GM18867 (cell line): ENCODE data around the gene CD180.

Experiments
- ATAC-seq: cut with Tn5 transposase; IDR thresholded peaks from one replicate; pipeline ENCODE4 v1.9.1; 2021; ENCODE audit warnings: mild to moderate bottlenecking, moderate library complexity; ENCODE audit not compliant: unreplicated experiment

The CD180 gene

DNA sequence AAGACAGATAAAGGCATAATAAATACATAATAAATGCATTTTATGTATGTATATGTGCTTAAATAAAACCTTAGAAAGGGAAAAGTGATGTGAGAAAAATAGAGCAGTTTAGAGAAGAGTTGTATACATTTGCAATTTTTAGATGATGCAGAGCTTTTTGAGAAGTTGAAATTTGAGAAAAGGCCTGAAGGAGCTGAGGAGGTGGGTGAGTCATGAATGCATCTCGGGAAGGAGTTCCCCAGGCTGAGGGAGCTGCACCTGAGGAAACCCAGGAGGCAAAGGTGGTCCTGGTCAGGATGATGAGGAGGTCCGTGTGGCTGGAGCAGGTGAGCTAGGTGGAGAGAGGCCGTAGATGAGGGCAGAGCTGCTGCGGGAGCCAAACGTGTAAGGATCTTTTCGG is 17.4 kb upstream of the CD180 start:
- no peak for ATAC-seq

DNA sequence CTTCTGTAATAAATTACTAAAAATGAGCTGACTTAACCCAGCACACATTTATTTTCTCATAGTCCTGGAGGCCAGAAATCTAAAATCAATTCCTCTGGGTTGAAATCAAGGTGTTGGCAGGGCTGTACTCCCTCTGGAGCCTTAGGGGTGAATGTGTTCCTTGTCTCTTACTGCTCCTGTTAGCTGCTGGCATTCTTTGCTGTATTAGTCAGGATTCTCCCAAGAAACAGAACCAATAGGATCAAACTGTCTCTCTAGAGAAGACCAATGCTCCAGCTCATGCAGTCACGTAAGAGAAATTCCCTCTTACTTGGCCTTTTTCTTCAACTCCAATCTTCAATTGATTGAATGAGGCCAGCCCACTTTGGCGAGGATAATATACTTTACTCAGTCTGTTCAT is 15.3 kb upstream of the CD180 start:
- no peak for ATAC-seq

DNA sequence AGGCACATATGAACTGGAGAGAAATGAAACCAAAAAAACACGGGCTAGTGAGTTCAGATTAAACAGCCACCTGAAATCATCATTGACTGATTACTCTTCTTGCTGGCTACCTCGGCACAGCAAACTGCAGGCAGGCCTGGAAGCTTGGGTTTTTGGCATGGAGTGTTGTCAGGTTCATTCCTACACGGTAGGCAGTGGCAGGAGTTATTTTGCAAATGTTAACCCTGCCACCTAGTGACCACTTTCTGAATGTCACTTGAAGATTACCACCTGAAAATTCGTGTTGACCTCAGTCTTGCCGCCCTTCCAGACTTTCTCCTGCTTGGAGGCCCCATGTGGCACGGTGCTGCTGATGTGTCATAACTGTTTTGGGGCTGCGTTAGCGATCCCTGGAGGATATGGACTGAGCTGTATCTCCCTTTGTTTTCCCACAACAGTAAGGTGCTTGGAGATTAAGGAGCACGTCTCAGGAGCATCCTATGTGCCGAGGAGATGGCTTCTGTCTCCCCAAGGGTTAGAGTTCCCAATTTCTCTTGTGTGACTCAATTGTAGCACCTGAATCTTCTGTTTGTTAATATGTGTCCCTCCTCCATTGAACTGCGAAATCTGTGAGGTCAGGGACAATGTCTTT is 12.7 kb upstream of the CD180 start:
- ATAC-seq: peak; percentile 25

DNA sequence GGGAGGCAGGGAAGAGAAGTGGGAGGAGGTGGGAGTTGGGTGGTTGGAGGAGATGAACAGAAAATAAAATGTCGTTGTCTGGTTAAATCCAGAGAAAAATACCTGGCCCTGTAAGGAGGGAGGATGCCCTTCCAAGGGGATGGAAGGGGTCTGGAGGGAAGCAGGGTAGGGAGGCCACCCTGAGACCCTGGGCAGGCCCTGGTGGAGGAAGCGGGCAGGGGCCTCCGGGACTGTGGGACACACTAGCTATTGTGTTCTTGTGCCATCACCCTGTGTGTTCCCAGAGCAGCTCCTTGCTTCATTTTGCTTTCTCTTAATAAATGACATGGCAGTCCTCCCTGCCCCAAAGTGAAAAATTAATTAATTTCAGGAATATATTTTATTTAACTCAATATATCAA is 11.8 kb upstream of the CD180 start:
- ATAC-seq: no peak

DNA sequence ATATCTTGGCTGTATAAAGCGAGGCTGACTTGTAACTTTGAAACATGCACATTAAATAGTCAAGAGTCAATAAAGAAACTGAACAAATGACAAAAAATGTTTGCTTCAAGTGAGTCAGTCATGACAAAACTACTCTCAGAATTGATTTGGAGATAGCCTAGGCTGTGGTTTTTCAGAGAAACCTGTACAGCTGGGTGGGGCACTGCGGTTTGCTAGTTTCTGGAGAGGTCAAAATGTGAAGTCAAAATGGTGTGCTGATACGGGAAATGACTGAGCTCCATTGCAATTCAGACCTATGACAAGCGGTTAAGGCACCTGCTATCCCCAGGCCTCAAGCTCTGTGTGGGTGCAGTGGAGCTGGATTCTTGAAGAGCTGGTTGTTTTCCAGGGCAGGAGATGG is 10.3 kb upstream of the CD180 start:
- peak; percentile 85 for ATAC-seq

DNA sequence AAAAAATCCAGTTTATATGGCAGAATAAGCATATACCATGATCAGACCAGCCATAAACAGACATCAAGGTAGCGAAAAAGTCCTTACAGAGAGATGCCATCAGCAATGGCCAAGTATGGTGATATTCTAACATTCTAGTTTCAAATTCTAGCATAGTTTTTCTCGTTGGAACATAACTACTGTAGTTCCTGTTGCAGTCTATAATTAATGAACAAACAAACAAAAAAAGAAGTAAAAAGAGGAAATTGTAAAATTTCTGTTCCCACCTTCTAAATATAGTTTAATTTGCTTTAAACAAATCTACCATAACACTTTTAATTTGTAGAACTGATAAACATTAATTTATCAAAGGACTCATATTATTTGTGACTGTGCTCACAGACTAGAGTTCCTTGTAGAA is 9.9 kb upstream of the CD180 start:
- ATAC-seq: peak; percentile 42

DNA sequence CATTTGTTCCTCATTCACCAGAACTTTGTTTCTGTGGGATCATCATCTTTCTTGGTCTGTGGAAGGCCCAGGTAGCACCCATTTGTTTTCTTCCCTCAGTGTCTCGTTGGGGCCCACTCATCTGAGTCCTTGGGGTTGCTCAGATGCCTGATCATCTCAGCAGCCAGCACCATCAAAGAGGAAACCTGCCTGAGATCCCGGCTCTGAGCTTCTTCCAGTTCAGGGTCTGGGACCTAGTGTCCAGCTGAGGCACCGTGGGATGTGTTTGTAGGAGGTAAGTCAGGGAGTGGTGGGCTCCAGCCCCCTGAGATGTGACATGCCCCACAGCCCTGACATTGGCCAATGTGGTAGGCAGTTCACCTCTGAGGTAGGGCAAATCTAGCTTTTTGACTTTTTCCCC is 9.4 kb upstream of the CD180 start:
- no peak for ATAC-seq

DNA sequence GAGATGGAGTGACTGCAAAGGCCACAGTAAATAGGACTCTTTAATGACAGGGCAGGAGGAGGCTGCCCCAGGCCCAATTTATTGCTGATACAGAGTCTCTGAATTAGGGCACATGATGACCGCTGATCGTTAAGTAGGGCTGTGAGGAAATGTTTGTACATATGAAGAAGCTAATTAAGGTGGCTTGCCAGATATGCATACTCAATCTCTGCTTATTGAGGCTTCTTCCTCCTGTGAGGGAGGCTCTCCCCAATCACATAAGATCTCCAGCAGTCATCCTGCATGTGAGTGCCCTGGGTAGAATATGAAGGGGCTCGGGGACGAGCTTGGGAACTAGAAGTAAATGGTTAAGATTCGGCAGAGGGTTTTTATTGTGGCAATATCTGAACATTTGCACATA is 8.2 kb upstream of the CD180 start:
- ATAC-seq: no peak

DNA sequence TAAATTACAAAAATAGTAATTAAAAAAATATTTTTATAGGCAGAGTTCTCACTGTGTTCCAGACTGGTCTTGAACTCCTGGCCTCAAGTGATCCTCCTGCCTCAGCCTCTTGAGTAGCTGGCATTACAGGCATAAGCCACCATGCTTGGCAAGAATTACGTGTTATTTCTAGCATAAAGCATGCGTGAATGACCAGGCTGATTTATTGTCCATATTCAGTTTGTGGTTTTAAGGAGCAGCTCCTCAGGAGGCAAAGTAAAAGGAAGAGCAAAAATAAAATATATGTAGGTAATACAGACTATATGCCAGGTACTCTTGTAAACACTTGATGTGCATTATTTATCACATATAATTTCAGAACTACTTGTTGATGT is 7.1 kb upstream of the CD180 start:
- ATAC-seq: no peak

DNA sequence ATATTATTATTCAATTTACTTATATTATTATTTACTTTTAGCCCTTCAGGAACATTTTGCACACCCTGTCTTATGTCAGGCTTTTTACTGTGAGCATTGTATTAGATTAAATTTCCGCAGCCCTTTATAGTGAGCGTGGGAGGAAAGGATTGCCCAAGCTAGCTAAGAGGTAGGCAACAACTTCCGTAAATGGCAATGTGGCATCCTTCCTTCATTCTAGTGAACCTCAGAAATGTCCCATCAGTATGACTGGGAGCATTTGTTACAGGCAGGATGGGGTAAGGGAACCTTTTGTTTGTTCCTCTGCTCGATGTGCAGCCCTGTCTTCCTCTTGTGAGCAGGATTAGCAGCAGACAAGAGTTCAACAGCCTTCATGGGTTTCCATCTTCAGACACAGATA is 6.2 kb upstream of the CD180 start:
- no peak for ATAC-seq

DNA sequence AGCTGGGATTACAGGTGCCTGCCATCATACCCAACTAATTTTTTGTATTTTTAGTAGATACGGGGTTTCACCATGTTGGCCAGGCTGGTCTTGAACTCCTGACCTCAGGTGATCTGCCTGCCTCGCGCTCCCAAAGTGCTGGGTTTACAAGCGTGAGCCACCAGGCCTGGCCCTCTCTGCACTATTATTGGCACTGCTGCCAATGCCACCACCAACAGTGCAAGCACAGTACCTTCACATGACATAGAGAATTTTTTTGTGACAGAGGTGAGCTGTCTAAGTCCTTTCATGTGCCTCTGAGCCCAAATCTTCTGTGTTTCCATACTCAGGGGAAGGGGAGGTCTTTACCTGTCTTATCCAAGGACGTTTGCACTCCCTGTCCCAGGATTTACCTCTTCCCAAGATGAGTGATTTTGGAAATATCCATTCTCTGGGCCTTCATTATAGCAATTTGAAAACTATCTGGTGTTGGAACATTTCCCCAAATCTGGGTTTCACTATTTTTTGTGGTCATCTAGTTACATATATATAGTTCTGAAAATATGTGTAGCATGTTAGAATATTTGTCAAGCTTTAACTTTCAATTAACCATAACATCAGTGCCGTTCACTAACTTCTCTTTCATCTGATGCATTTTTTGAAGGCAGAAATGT is 5.4 kb upstream of the CD180 start:
- ATAC-seq: peak; percentile 18

DNA sequence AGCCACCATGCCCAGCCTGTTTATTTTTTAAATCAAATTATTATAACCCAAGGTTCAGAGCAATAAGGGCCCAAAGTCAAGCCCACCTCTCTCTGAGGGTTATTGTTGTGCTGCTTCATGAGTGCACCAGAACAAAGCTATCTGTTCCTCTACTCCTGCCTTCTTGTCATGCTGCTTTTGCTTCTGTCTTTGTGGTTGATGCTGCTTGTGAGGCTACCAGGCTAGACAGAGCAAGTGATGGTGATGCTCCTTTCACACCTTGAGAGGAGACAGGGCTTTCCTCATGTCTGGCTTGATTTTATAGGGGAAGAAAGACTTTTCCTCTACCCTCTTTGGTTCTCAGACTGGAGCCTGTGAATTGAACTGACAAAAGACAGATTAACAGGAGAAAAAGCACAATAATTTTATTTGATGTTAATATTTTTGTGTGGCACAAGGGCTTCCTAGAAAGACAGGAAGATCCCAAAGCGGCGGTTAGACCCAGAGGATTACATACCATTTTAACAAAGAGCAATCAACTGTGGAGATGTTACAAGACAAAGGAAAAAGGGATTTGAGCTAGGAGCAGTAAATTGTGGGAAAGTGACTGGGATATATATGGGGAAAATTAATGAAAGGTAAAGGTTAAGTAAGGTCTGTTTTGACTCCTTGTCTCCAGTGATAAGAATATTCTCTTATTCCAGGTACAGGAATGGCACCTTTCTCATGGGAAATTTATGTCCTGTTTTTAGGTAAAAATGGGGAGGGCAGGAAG is 4.4 kb upstream of the CD180 start:
- ATAC-seq: peak; percentile 41

DNA sequence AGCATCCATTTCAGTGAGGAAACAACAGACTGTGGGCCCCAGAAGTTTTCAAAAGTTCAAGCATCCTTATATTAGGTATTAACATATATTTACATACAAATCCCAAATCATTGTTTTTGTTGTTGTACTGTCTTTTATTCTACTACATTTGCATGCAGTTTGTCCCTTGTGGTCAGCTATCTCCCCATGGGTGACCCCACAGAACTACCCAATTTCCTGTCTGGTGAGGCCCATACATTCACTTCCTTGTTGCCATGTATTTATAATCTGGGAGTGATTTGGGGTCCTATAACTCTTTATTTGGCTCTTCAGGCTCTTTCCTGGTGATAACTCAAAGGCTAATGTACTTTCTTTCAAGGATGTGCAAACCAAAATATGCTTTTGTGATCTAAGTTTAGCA is 3.3 kb upstream of the CD180 start:
- ATAC-seq: no peak

DNA sequence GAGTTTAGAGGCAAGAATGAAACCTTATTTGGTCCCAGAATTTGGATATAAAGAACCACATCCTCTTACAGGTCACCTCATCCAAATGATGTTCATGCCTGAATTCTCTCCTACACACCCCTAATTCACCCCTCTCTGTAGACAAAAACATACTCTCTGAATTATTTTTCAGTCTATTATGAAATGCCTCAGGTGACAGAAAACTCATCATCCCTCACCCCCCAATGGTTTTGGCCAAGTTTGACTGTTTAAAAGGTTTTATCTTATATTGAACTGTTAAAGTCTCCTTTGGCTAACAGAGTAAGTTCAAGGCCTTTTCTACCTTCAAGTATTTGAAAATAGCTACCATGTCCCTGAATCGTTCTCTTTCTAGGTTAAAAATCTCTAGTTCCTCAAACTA is 2.3 kb upstream of the CD180 start:
- no peak for ATAC-seq

DNA sequence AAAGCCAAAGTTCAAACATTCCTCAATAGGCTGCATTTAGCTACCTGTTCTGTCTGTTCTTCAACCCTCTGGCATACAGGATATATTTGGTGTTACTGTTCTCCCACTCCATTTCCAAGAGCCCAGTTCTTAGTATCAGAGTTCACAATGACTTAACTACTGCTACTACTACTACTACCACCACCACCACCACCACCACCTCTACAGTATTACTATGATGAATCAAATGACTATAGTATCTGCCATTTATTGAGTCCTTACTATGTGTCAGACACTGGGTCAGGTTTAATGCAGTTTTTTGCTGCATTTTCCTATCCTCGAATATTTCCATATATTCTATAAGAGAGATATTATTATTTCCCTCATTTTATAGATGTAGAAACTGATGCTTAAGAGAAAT is 937 bp upstream of the CD180 start:
- ATAC-seq: no peak

DNA sequence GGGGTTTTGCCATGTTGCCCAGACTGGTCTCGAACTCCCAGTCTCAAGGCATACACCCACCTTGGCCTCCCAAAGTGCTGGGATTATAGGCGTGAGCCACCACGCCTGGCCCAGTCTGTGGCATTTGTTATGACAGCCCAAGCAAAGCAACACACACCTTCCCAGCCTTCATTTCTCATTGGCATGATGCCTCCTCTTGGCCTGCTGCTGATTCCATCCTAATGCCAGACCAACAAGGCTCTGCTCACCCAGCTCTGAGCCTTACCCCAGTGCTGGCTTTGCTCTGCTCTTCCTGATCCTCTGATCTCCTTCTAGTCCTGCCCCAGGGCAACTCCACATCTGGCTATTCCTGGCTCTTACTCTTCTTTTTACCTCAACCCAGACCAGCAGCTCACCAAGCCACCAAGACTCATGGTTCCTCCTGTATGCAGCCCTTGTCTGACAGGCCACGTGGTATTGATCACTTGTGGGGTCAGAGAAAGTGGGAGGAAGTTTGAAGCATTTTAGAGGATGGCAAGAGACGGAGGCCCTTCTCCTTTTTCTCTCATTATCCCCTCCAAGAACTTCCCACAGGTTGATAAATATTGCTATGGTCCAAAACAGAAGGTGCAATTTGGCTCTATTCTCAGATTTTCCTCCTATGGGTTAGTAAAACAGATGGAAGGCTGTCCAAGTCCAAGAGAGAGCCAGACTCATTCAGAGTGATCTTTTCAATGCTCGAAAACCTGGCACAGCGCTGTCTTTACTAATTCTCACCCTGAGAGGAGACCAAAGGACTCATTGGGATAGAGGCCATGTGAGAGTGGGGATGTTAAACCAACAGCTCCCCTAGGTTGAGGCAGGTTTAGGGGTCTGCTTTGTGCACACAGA is 958 bp downstream of the CD180 start:
- ATAC-seq: peak; percentile 36

DNA sequence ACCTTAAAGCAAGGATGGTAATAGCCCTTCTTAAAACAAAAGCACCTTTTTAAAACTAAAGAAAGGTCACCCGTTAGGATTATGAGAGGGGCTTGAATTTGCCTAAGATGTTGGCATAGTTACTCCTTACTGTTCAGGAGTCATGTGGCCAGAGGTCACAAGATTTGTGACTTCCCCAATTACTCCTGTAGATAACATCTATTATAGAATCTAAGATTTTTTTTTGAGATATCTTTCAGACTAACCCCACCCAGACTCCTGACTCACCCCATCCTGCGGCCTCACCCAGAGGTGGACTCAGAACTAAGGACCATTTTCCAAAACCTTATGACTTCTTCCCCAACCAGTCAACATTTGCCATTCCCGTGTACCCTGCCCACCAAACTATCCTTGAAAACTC is 2.4 kb downstream of the CD180 start:
- no peak for ATAC-seq

DNA sequence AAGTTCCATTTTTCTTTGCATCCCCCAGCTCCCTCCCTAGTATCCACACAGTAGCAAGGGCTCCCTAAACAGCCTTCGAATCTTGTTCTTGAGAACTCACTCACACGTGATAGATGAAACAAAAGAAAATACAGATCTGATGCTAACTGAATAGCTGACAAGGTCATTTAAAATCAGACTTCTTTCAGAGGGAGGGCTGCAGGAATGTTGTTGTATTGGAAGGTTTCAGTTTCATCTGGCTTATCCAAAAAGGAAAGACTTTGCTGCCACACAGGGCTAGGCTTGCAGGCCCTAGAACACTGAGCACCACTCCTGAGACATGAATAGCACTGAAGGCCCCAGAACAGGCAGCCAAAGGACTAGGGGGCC is 3.2 kb downstream of the CD180 start:
- no peak for ATAC-seq

DNA sequence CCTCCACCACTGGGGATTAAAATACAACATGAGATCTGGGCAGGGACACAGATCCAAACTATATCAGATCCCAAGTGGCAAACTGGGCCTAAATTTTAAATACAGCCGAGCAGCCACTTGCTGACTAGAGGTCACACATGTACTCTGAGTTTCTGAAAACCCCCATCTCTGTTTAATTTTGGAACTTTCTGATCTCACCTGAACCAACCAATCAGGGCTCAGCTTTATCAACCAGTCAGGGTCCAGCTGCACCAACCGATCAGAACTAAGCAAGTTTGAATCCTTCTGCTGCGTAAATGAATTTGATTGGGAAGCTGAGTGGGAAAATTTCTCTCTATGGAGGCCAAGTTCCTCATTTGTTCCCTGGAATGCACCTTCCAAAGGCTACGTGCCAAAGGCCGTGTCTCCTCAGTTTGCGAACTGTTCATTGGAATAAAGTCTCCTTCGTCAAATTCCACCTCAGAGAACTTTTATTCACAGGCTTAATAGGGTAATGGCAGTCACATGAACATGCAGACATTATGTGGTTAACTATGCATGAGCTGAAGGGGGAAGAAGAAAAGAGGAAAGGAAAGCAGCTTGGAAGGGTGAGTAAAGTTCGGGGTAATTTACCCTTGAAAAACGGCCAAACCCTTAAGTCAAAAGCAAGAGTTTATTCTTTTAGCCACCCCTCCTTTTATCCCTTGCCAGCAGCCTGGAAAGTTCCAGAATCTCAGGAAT is 3.7 kb downstream of the CD180 start:
- ATAC-seq: peak; percentile 29

DNA sequence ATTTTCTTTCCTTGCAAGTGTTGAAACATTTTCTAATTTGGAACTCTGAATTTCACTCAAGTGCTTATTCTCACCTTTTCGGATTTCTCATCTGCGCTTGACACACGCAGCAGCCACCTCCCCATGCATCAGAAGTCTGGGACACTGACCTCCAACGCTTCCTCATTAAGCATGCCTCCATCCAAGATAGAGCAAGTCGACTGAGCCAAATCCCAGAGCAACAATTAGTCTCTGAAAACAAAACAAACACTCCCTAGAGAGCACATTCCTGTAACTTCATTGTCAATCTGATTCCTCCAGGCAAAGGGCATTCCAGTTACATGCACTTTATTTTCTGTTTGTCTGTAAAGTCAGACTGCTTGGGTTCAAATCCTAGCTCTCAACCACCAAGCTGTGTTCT is 5.7 kb downstream of the CD180 start:
- ATAC-seq: no peak

DNA sequence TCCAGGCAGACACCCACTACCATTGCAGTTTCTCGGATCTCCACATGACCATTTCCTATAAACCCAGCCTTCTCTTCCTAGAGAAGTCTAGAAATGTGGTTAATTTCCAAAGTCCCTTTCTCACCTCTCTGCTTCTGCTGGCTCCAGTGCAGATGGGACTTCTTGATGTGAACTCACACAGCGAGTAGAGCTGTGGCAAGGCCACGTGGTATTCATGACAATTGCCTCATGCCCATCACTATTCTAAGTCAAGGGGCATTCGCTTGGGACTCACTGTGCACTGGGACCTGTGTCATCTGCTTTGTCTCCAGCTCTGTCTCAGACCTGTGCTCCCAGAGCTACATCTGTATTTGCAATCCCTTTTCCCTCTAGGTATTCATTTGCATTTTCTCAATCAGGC is 6.2 kb downstream of the CD180 start:
- ATAC-seq: no peak
